GM21526 (cell line): ENCODE measurements around the gene ZNF227.
"Not testable (repeated sequence)": the region's sequence is repeated elsewhere in the genome, so short reads cannot be mapped to it uniquely, and the experiment has no call there.

ENCODE experiments used
- ATAC-seq: cut with Tn5 transposase; IDR thresholded peaks from one replicate; pipeline ENCODE4 v1.9.1; 2021; ENCODE audit warnings: moderate library complexity; ENCODE audit not compliant: unreplicated experiment, low FRiP score

ZNF227 gene

DNA sequence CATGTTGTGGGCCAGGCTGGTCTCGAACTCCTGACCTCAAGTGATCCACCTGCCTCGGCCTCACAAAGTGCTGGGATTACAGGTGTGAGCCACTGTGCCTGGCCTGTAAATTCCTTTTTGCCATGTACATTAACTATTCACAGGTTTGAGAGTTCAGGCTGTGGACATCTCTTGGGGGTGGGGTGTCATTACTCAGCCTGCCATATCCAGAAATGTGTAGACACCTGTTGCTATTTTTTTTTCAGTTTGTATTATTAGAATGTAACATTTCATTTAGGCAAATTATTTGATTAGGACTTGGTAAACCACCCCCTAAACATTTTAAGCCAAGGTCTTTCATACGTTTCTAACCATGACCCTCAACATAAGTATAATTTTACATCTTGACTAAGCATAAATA, 20.5 kb downstream of the ZNF227 start:
- no peak for ATAC-seq

DNA sequence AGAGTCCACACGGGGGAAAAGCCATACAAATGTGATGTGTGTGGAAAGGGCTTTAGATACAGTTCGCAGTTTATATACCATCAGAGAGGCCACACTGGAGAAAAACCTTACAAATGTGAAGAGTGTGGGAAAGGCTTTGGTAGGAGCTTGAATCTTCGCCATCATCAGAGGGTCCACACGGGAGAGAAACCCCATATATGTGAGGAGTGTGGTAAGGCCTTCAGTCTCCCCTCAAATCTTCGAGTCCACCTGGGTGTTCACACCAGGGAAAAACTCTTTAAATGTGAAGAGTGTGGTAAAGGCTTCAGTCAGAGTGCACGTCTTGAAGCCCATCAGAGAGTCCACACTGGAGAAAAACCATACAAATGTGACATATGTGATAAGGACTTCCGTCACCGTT, 24.1 kb downstream of the ZNF227 start:
- no peak for ATAC-seq

DNA sequence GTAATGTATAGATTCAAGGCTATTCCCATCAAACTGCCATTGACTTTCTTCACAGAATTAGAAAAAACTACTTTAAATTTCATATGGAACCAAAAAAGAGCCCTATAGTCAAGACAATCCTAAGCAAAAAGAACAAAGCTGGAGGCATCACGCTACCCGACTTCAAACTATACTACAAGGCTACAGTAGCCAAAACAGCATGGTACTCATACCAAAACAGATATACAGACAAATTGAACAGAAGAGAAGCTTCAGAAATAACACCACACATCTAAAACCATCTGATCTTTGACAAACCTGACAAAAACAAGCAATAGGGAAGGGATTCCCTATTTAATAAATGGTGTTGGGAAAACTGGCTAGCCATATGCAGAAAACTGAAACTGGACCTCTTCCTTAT, 40.0 kb downstream of the ZNF227 start:
- not testable (repeated sequence) for ATAC-seq

DNA sequence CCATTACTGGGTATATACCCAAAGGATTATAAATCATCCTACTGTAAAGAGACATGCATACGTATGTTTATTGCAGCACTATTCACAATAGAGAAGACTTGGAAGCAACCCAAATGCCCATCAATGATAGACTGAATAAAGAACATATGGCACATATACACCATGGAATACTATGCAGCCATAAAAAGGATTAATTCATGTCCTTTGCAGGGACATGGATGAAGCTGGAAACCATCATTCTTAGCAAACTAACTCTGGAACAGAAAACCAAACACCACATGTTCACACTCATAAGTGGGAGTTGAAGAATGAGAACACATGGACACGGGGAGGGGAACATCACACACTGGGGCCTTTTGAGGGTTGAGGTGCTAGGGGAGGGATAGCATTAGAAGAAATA, 41.1 kb downstream of the ZNF227 start:
- not testable (repeated sequence) for ATAC-seq

DNA sequence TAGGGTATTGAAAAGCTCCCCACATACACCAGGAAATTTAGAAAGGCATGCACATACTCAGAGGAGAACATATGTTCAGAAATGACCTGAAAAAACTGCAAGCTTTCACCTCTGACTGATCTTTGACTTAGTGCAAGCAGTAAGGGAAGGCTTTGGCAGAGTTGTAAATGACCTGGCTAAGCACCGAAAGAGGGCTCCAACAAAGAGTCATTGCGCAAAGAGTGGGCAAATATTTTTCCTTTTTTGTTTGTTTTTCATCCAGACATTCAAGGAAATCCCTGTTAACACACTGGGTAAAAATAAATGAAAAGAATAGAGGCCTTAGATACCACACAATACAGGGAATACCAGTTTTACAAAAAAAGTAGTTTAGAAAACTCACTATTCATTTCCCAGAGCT, 42.2 kb downstream of the ZNF227 start:
- no peak for ATAC-seq

DNA sequence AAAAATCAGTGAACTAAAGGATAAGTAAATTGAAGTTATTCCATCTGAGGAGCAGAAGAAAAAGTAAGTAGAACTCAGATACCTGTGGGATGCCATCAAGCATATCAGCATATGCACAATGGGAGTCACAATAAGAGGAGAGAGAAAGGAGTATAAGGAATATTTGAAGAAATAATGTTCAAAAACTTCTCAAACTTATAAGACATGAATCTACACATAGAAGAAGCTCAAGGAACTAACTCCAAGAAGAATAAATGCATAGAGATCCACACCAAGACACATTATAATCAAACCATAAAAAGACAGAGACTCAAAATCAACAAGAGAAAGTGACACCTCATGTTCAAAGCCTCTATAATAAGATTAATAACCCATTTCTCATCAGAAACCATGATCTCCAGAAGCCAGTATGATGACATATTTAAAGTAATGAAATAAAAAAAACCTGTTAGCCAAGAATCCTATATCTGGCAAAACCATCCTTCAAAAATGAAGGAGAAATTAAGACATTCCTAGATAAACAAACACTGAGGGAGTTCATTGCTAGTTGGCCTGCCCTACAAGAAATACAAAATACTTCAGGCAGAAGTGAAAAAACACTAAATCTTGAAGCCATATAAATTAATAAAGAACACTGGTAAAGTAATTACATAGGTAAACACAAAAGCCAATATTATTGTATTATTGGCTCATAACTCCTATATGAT, 43.5 kb downstream of the ZNF227 start:
- no peak for ATAC-seq

DNA sequence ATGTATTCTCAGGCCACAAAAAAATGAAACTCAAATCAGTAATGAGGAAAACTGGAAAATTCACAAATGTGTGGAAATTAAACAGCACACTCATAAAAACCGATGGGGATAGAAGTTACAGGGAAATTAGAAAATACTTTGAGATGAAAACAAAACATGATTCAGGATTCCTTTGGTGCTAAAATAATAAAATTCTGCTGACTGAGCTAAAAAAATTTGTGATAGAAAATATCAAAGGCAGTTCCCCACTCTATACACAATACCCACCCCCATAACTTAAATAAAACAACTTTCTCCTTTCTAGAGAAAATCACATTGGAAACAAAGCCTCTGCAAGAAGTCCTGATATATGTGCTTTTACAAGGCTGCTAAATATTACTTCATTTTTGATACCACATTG, 45.8 kb downstream of the ZNF227 start:
- no peak for ATAC-seq

DNA sequence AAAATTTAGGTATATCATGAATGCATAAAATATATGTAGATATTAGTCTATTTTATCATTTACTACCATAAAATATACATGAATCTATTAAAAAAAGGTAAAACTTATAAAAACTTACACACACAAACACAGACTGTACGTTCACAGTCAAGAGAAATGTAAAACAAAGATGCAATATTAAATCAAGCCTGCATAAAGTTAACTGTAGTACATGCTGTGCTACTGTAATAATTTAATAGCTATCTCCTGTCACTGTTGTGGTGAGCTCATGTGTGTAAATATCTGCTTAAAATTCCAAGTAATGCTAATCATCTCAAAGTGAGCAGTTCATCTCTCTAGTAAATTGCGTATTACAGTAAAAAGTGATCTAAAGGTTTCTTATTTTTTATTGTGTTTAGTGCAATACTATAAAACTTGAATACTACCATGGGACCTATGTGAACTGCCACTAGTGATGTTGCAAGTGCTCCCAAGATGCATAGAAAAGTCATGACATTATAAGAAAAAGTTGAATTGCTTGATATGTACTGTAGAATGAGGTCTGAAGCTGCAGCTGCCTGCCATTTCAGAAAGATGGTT, 46.6 kb downstream of the ZNF227 start:
- no peak for ATAC-seq

DNA sequence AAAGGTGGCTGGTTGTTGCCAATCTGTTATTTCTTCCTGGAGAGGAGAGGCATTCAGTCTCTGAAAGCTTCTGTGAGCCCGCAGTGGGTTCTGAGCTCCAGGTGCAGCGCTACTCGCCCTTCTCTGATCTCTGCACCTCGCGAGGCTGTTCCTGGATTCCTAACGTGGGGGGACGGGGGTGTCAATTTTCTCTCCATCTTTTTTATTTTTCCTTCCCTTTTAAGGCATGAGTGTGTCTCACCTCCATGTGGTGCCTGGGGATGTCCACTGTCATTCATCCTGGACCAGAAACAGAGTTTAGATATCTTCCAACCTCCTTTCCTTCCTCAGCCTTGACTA, 48.0 kb downstream of the ZNF227 start:
- ATAC-seq: no peak

DNA sequence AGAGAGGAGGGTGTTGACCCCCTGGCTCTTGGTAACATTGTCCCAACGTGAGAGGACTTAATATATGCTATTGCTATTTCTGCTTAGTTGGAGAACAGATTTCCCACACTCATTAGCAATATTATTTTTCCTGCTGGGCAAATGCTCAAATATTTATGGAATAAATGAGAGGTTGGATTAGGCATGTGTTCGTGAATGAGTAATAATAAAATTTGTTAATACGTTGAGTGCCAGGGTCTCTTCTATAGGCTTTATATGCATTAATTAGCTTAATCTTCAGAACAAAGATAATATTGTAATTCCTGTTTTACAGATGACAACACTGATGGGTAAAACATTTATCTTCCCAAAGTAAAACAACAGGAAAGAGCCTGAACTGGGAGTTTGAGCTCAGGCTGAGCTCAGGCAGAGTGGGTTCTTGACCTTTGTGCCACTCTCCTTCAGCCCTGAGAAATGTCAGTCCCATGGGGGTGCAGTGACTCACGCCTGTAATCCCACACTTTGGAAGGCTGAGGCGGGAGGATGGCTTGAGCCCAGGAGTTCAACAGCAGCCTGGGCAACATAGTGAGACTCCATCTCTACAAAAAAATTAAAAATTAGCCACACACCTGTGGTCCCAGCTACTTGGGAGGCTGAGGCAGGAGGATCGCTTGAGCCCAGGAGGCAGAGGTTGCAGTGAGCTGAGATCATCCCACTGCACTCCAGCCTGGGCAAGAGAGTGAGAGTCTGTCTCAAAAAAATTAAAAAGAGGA, 48.5 kb downstream of the ZNF227 start:
- ATAC-seq: no peak

DNA sequence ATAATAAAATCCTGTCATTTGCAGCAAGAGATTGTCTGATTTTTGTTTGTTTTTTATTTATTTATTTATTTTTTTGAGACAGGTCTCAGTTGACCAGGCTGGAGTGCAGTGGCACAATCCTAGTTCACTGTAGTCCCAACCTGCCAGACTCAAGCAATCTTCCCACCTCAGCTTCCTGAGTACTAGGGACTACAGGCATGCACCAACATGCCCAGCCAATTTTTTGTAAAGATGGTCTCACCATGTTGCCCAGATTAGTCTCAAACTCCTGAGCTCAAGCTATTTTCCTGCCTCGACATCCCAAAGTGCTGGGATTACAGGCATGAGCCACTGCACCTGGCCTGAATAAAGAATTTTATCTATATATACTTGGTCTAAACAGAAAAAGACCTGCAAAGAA, 65.0 kb downstream of the ZNF227 start:
- no peak for ATAC-seq

DNA sequence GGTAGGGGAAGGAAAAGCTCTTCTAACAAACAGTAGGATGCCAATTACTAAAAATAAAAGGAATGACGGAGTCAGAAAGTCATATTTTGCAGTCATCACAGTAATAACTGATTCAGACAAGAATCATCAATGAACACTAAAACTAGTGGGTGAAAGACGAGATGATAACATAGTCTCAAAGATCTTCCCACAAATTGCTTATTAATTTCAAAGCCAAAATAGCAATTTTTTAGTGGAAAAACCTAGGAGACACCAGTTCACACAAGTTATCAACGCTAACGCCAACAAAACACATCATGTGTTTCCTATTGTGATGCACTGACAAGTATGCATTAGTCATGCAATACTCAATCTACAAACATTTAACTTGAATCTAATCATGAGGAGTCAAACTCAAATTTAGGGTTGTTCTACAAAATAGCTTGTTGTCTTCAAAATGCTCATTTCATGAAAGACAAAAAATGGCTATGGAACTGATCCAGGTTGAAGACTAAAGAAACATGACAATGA, 65.9 kb downstream of the ZNF227 start:
- no peak for ATAC-seq

DNA sequence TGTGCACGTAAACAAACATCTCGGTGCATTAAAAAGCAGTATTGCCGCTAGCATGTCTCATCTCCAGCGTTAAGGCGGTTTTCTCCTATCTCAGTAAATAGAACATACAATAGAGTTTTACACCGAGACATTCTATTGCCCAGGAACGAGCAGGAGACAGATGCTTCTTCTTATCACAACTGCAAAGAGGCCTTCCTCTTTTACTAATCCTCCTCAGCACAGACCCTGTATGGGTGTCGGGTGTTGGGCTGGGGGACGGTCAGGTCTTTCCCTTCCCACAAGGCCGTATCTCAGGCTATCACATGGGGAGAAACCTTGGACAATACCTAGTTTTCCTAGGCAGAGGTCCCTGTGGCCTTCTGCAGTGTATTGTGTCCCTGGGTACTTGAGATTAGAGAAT, 68.6 kb downstream of the ZNF227 start:
- no peak for ATAC-seq

DNA sequence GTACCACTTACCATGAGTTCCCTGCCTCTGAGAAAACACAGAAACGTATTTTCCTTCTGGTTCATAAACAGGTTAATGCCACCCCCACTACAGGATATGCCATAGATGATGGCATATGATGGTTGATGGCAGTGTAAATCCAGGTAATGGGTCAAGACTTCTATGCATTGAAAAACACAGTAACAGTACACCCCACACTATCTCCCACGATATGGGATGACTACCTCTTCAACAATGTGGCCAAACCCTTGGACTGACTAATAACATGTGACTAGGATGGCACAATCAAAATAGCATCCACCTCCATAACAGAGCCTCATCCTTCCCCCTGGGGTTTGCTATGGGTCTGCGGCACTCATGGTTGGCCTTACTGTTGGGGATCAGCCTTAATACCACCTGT, 70.5 kb downstream of the ZNF227 start:
- ATAC-seq: no peak

DNA sequence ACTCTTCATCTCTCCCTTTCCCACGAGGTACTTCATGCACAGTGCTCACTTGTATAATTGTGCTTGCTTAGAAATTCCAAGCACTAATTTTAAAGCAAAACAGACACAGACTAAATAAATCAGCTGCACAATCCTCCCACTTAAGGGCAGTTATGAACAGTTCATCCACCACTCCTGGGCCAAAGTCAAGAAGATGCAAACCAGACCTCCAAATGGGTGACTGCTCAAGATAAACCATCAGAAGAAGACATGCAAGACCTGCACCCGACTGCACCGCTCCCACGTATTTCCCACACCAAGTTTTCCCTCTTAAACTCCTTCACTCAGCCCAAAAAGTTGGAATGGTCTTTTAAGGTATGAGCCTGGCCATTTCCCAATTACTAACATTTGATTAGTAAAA, 72.6 kb downstream of the ZNF227 start:
- ATAC-seq: no peak
